ENCODE data around the gene P2RX3.

GRCh38 chr11:57299150-57299737 is 38.9 kb upstream of the P2RX3 start:
- TF ChIP-seq CTCF (IDR thresholded peaks at IDR 0.05 in 8 of 11, conservative IDR thresholded peaks at IDR 0.05 in 3 of 11) (no peak), POLR2A (IDR thresholded peaks at IDR 0.05) (no peak), POLR2AphosphoS5 (IDR thresholded peaks at IDR 0.05) (no peak)

Data from spleen (tissue), 7 donors.